Kidney (tissue), 14 donors: ENCODE measurements around the gene CD74. TPM values are rescaled to one million over a fixed set of nuclear protein-coding genes. Genes with fewer than 3 reads are reported as not detected.
"Not testable (repeated sequence)": the region's sequence is repeated elsewhere in the genome, so short reads cannot be mapped to it uniquely, and the experiment has no call there.

ENCODE experiments used
- DNase-seq, 5 donors: peaks; one replicate each; pipeline ENCODE4 v3.0.0-alpha.2; 2013 to 2020
- FAIRE-seq: peaks from 2 replicates; lab custom pipeline; 2012; peaks lifted over from hg19 to GRCh38; lab: Jason Lieb, UNC
- H3K27ac ChIP-seq, 2 donors: one replicate each; pipeline ENCODE4 v1.7.0; 2013; ENCODE audit warnings: low read depth in 2 of 2, low read length in 2 of 2, inconsistent platforms in 1 of 2
- H3K27me3 ChIP-seq: one replicate; pipeline ENCODE4 v1.7.1; 2013; ENCODE audit warnings: low read length, inconsistent platforms; ENCODE audit not compliant: control insufficient read depth, insufficient read depth
- H3K36me3 ChIP-seq, 3 donors: one replicate each; pipeline versions ENCODE4 v1.7.0 to v1.7.1; 2013; ENCODE audit warnings: low read length in 3 of 3, control low read depth in 1 of 3, inconsistent platforms in 1 of 3; ENCODE audit not compliant: insufficient read depth in 3 of 3, control insufficient read depth in 2 of 3
- H3K4me1 ChIP-seq, 3 donors: one replicate each; pipeline versions ENCODE4 v1.7.0 to v1.7.1; 2013; ENCODE audit warnings: low read length in 3 of 3, inconsistent platforms in 1 of 3, low read depth in 1 of 3; ENCODE audit not compliant: control insufficient read depth in 2 of 3, insufficient read depth in 2 of 3
- H3K4me3 ChIP-seq, 3 donors: one replicate each; pipeline versions ENCODE4 v1.7.0 to v1.8.1; 2013; ENCODE audit warnings: low read length in 3 of 3, control low read depth in 1 of 3, inconsistent platforms in 1 of 3
- H3K9ac ChIP-seq, 3 donors: one replicate each; pipeline versions ENCODE4 v1.7.0 to v1.7.1; 2013; ENCODE audit warnings: low read length in 3 of 3, control low read depth in 1 of 3, inconsistent platforms in 1 of 3
- H3K9me3 ChIP-seq, 3 donors: one replicate each; pipeline versions ENCODE4 v1.7.0 to v1.7.1; 2013; ENCODE audit warnings: low read length in 3 of 3, control low read depth in 1 of 3, inconsistent platforms in 1 of 3; ENCODE audit not compliant: control insufficient read depth in 2 of 3, insufficient read depth in 1 of 3
- intact Hi-C: fragments of 100-400 bp; cut with DNase I; formaldehyde crosslinking; loops from one replicate; pipeline ENCODE4 v1.11.1; 2022
- polyA plus RNA-seq: library from polyadenylated mRNA; stranded (reverse); fragments of 350-450 nt; fragmentation: Illumina TruSeq; extraction: RNeasy Lipid Tissue Mini Kit (QIAGEN cat#74804); gene quantifications from one replicate; pipeline ENCODE4 v1.2.3, GENCODE V29; 2014; ENCODE audit warnings: low read depth, low replicate concordance; ENCODE audit not compliant: insufficient read depth
- total RNA-seq: library from RNA; stranded (reverse); fragmentation: NEBNext Ultra II Directional; extraction: Animal tissue kit (Norgen Biotek cat#: 25700); gene quantifications from one replicate; pipeline ENCODE4 v1.2.1, GENCODE V29; 2021
- TF ChIP-seq, protein P1 (sequence below): IDR thresholded peaks from 3 replicates; pipeline ENCODE4 v1.5.1; 2012; ENCODE audit warnings: mild to moderate bottlenecking, moderate library complexity, borderline replicate concordance; ENCODE audit not compliant: insufficient read depth; ENCODE audit errors: extremely low read depth
- donor health status: control.
- donor health status: control.
- donor health status: control.
- donor health status: control.
- donor health status: control.
- donor health status: DM: yes; HTN: yes; CAD: no.
- donor health status: Normal renal cell carcinoma (clear cell type).

The CD74 gene
- total and polyA plus RNA-seq, 2 donors from 2014 or later: 1,887 to 2,003 TPM

DNA sequence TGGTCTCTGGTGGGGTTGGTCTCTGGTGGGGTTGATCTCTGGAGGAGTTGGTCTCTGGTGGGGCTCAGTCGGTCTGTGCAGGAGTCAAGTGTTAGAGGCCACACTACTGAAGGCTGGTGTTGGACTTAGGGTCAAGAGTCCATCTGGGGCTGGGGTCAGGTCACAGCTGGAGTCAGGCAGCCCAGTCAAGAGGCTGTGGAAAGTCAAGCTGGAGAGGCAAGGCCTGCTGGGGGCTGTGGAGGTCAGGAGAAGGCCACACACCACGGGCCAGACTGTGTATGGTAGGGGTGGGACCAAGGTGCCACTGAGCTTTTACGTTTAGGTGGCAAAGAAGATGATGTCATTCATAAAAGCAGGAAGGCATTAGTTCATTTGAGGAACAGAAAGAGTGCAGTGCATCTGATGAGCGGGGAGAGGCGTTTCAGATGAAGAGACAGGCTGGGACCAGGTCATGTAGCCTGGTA lies 16.7 kb upstream of the CD74 start:
- H3K9me3 ChIP-seq: no peaks in the 10 kb centered on the region
- intact Hi-C loops: no loop called here
- TF ChIP-seq, protein P1, sequence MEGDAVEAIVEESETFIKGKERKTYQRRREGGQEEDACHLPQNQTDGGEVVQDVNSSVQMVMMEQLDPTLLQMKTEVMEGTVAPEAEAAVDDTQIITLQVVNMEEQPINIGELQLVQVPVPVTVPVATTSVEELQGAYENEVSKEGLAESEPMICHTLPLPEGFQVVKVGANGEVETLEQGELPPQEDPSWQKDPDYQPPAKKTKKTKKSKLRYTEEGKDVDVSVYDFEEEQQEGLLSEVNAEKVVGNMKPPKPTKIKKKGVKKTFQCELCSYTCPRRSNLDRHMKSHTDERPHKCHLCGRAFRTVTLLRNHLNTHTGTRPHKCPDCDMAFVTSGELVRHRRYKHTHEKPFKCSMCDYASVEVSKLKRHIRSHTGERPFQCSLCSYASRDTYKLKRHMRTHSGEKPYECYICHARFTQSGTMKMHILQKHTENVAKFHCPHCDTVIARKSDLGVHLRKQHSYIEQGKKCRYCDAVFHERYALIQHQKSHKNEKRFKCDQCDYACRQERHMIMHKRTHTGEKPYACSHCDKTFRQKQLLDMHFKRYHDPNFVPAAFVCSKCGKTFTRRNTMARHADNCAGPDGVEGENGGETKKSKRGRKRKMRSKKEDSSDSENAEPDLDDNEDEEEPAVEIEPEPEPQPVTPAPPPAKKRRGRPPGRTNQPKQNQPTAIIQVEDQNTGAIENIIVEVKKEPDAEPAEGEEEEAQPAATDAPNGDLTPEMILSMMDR: no peak
- no peak overlapping the region for H3K27ac ChIP-seq
- FAIRE-seq: no peak
- DNase-seq: no peak
- no peak overlapping the region for H3K4me3 ChIP-seq
- no peaks in the 10 kb centered on the region for H3K36me3 ChIP-seq
- no peaks in the 10 kb centered on the region for H3K27me3 ChIP-seq
- H3K9ac ChIP-seq: no peak overlapping the region
- H3K4me1 ChIP-seq: peaks cover 0 to 10% (median 6%) of the 10 kb centered on the region in 3 donors

DNA sequence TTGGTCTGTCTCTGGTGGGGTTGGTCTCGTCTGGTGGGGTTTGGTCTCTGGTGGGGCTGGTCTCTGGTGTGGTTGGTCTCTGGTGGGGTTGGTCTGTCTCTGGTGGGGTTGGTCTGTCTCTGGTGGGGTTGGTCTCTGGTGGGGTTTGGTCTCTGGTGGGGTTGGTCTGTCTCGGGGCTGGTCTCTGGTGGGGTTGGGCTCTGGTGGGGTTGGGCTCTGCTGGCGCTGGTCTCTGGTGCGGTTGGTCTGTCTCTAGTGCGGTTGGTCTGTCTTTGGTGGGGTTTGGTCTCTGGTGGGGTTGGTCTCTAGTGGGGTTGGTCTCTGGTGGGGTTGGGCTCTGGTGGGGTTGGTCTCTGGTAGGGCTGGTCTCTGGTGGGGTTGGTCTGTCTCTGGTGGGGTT lies 16.3 kb upstream of the CD74 start:
- Histone ChIP-seq H3K4me3 (peak overlapping the region in 1 of 3 donors; percentile 20), H3K36me3 (no peaks in the 10 kb centered on the region), H3K27me3 (no peaks in the 10 kb centered on the region), H3K27ac (peak overlapping the region; percentile 72 to 76), H3K9ac (no peak overlapping the region), H3K4me1 (peaks cover 0 to 10% (median 6%) of the 10 kb centered on the region in 3 donors), H3K9me3 (no peaks in the 10 kb centered on the region)
- TF ChIP-seq, protein P1: no peak
- DNase-seq (no peak), FAIRE-seq (no peak)
- intact Hi-C loops: no loop called here

DNA sequence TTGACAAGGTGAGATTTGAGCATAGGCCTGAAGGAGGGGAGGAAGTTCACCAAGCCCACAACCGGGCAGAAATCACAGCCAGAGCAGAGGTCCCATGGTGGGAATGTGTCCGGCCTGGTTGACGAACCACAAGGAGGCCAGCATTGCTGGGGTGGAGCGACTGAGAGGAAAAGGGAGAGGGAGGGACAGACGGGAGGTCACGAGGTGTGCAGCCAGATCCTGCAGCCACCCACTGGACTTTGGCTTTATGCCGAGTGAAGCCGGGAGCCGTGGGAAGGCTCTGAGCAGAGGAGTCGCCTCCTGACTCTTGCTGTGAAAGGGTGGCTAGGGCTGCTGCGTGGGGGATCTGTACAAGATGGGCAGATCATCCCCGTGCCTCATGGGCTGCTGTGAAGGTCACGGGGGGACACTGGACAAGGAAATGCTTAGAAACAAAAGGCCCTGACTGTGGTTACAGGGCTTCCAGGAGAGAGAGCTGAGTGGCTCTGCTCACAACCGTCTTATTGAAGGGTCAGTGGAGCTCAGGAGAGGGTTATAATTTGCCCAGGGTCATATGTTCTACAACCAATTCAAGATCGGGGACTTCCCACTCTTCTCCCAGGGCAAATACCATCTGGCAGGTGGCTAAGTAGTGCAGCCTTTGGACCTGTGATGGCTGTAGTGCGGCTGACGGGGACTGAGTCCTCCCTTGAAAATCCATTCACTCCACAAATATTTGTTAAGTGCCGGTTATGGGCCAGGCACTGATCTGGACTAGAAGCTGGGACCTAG lies 15.6 kb upstream of the CD74 start:
- Histone ChIP-seq H3K9ac (no peak overlapping the region), H3K4me3 (peak overlapping the region in 2 of 3 donors; percentile 4 to 20), H3K27me3 (no peaks in the 10 kb centered on the region), H3K9me3 (no peaks in the 10 kb centered on the region), H3K27ac (peak overlapping the region; percentile 72 to 76), H3K4me1 (peaks cover 0 to 10% (median 6%) of the 10 kb centered on the region in 3 donors), H3K36me3 (no peaks in the 10 kb centered on the region)
- TF ChIP-seq, protein P1: no peak
- no peak for FAIRE-seq
- DNase-seq: peak in 4 of 5 donors; percentile 46 to 91 (median 58)
- intact Hi-C loops: no loop called here

DNA sequence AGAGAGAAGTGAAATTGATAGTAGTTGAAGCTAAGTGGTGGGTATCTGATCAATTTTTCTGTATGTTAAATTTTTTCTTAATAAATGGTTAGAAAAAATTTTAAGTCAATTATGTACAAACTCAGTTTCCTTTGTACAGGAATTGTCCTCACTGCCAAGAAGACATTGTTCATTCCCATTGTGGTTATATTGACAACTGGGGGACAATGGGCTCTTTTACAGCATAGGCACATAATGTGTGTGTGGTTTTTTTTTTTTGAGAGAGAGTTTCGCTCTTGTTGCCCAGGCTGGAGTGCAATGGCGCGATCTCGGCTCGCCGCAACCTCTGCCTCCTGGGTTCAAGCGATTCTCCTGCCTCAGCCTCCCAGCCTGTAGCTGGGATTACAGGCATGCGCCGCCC lies 13.5 kb upstream of the CD74 start:
- H3K27me3 ChIP-seq, H3K4me3 ChIP-seq, H3K27ac ChIP-seq, H3K9ac ChIP-seq, H3K9me3 ChIP-seq, intact Hi-C loops, FAIRE-seq, DNase-seq, H3K36me3 ChIP-seq, H3K4me1 ChIP-seq: not testable (repeated sequence)
